B cell (primary cell): ENCODE results near the gene IL1RAP. TPM values are rescaled to one million over a fixed set of nuclear protein-coding genes. Genes with fewer than 3 reads are reported as not detected.

ENCODE experiments used
- ATAC-seq: fragments of 200-7000 bp; cut with Tn5 transposase; one replicate; pipeline ENCODE4 v1.10.0; 2021; ENCODE audit warnings: low read depth, mild to moderate bottlenecking, moderate number of reproducible peaks, moderate library complexity
- CTCF ChIA-PET: fragments of 350-600 bp; sonication (Branson Sonifier 250); formaldehyde crosslinking; loops from one replicate; lab custom pipeline; 2021; ENCODE audit warnings: antibody characterized with exemption, inconsistent platforms; lab: Charles Lee
- POLR2A ChIA-PET: fragments of 350-600 bp; sonication (Branson Sonifier 250); formaldehyde crosslinking; loops from one replicate; lab custom pipeline; 2021; ENCODE audit warnings: antibody characterized with exemption; lab: Charles Lee
- DNase-seq: peaks from one replicate; pipeline ENCODE4 v3.0.0; 2013
- H2AFZ ChIP-seq: 2 replicates; pipeline ENCODE4 v1.6.1; 2012; ENCODE audit warnings: mild to moderate bottlenecking, low read depth, low read length; ENCODE audit not compliant: insufficient read depth, poor library complexity, severe bottlenecking
- H3K27ac ChIP-seq, 2 donors: 1 replicate in 1 of 2; 2 replicates in 1 of 2; pipeline ENCODE4 v1.5.1; 2012 to 2013; ENCODE audit warnings: low read length in 2 of 2, mild to moderate bottlenecking in 2 of 2, moderate library complexity in 1 of 2
- H3K27me3 ChIP-seq, 4 experiments: fragments of 200-600 bp in 1 of 4; sonication (generic) in 1 of 4; replicated peaks in 1 of 4; 1 replicate in 2 of 4; 2 replicates in 2 of 4; pipeline versions ENCODE4 v1.6.1 to v1.7.0; 2013 to 2016; ENCODE audit warnings: low read length in 3 of 4, mild to moderate bottlenecking in 2 of 4, mixed read lengths in 1 of 4, moderate library complexity in 1 of 4; ENCODE audit not compliant: insufficient read depth in 4 of 4, control insufficient read depth in 3 of 4; ENCODE audit errors: control extremely low read depth in 1 of 4
- H3K36me3 ChIP-seq, 2 experiments: replicated peaks in 1 of 2; 1 replicate in 1 of 2; 2 replicates in 1 of 2; pipeline versions ENCODE4 v1.6.1 to v1.7.1; 2013; ENCODE audit warnings: low read length in 1 of 2; ENCODE audit not compliant: insufficient read depth in 2 of 2, control insufficient read depth in 1 of 2; ENCODE audit errors: control extremely low read depth in 1 of 2, extremely low read depth in 1 of 2
- H3K4me1 ChIP-seq, 2 donors: fragments of 200-600 bp in 1 of 2; sonication (generic) in 1 of 2; 1 replicate in 1 of 2; 2 replicates in 1 of 2; pipeline versions ENCODE4 v1.5.1 to v1.6.1; 2013 to 2017; ENCODE audit warnings: low read length in 2 of 2; ENCODE audit not compliant: control insufficient read depth in 2 of 2, insufficient read depth in 2 of 2
- H3K4me2 ChIP-seq: replicated peaks from 2 replicates; pipeline ENCODE3; 2012; ENCODE audit warnings: mild to moderate bottlenecking, low read depth, low read length; ENCODE audit not compliant: poor library complexity, severe bottlenecking
- H3K4me3 ChIP-seq, 5 experiments: fragments of 200-600 bp in 1 of 5; sonication (generic) in 1 of 5; 1 replicate in 3 of 5; 2 replicates in 2 of 5; pipeline versions ENCODE4 v1.5.1 to v1.7.0; 2011 to 2016; ENCODE audit warnings: low read length in 4 of 5, mild to moderate bottlenecking in 4 of 5, low read depth in 2 of 5, control low read depth in 1 of 5, moderate library complexity in 1 of 5; ENCODE audit not compliant: insufficient read depth in 1 of 5; ENCODE audit errors: control extremely low read depth in 1 of 5, extremely low read depth in 1 of 5
- H3K79me2 ChIP-seq: fragments of 200-600 bp; sonication (generic); one replicate; pipeline ENCODE4 v1.6.0; 2016; ENCODE audit warnings: low read length; ENCODE audit not compliant: control insufficient read depth, insufficient read depth
- H3K9ac ChIP-seq: fragments of 200-600 bp; sonication (generic); 2 replicates; pipeline ENCODE4 v1.6.1; 2017; ENCODE audit warnings: mild to moderate bottlenecking, low read length, moderate library complexity
- H3K9me3 ChIP-seq, 3 donors: one replicate each; pipeline versions ENCODE4 v1.6.1 to v1.7.1; 2013; ENCODE audit warnings: low read length in 2 of 3; ENCODE audit not compliant: control insufficient read depth in 2 of 3, insufficient read depth in 1 of 3; ENCODE audit errors: control extremely low read depth in 1 of 3
- H4K20me1 ChIP-seq: 2 replicates; pipeline ENCODE4 v1.6.0; 2012; ENCODE audit warnings: mild to moderate bottlenecking, low read length; ENCODE audit not compliant: insufficient read depth, control insufficient read depth, poor library complexity, severe bottlenecking
- H3K27ac Mint-ChIP-seq: one replicate; pipeline ENCODE4 v1.8.0; 2021; ENCODE audit warnings: mixed read lengths
- H3K27me3 Mint-ChIP-seq: one replicate; pipeline ENCODE4 v1.8.0; 2021; ENCODE audit warnings: mixed read lengths
- H3K4me1 Mint-ChIP-seq: one replicate; pipeline ENCODE4 v1.8.0; 2021; ENCODE audit warnings: mixed read lengths
- H3K4me3 Mint-ChIP-seq: one replicate; pipeline ENCODE4 v1.8.0; 2021; ENCODE audit warnings: mixed read lengths
- H3K9me3 Mint-ChIP-seq: one replicate; pipeline ENCODE4 v1.8.0; 2022; ENCODE audit warnings: mixed read lengths; ENCODE audit not compliant: insufficient read depth
- CTCF ChIP-seq: fragments of 200-600 bp; IDR thresholded peaks from one replicate; pipeline ENCODE4 v1.8.0; 2022; ENCODE audit warnings: antibody characterized with exemption, mild to moderate bottlenecking
- EZH2 ChIP-seq: IDR thresholded peaks from 2 replicates; pipeline ENCODE4 v1.6.1; 2012; ENCODE audit warnings: borderline replicate concordance, low read depth, mild to moderate bottlenecking, moderate library complexity, low read length; ENCODE audit not compliant: insufficient read depth, poor library complexity, severe bottlenecking
- WGBS: methylation state at CpG from one replicate; pipeline ENCODE4 v1.1.5; 2013; ENCODE audit warnings: missing lambda C conversion rate; ENCODE audit not compliant: insufficient coverage; 5-methylcytosine and 5-hydroxymethylcytosine counted together
- intact Hi-C: fragments of 100-400 bp; cut with micrococcal nuclease; formaldehyde crosslinking; loops from one replicate; pipeline ENCODE4 v1.10.0; 2022
- polyA plus RNA-seq: library from polyadenylated mRNA; depleted of rRNA; stranded (reverse); fragments of >200 nt; gene quantifications from 2 replicates; pipeline ENCODE4 v1.2.3, GENCODE V29; 2012
- total RNA-seq, 2 donors: library from RNA; stranded (reverse); fragments of 120-200 nt in 1 of 2; gene quantifications; 1 replicate in 1 of 2; 2 replicates in 1 of 2; pipeline versions ENCODE4 v1.2.3 to v1.2.4, GENCODE V29; 2013 to 2022

The IL1RAP gene
- total and polyA plus RNA-seq, 2 donors (not counting 1 experiment from before 2014, with no cell fraction given) = 2.3 to 11.5 TPM

DNA sequence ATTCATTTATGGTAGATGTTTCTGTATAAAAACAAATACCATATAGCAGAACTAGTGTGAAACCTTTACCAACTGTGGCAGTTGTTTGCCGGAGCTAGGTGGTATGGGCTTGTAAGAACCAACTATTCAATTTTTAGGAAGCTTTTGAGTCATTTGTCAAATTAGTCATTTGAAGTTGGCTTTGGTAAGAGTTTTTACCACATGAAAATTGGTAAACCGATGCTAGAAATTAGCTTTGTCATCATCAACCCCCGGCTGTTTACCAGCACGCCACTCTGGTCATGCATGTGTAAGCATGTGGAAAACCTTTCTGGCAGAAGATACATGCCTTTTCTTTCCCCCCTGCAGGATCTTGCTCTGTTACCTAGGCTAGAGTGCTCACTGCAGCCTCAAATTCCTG is 63.3 kb downstream of the IL1RAP start:
- Mint-ChIP-seq H3K4me1 (peaks cover 7% of the 10 kb centered on the region), H3K9me3 (no peaks in the 10 kb centered on the region), H3K27me3 (no peaks in the 10 kb centered on the region), H3K27ac (no peak overlapping the region), H3K4me3 (no peak overlapping the region)
- intact Hi-C loops = no loop called here
- WGBS = 61% methylated on average over 2 of the region's 4 CpGs
- H3K9ac ChIP-seq = no peak overlapping the region
- no peak overlapping the region for H3K4me2 ChIP-seq
- H3K36me3 ChIP-seq = no peaks in the 10 kb centered on the region
- H3K27ac ChIP-seq = no peak overlapping the region
- no peak overlapping the region for H3K4me3 ChIP-seq
- H3K79me2 ChIP-seq = no peaks in the 10 kb centered on the region
- ChIA-PET CTCF (no interaction called here), POLR2A (no interaction called here)
- ATAC-seq = no peak
- no peak for DNase-seq
- no peaks in the 10 kb centered on the region for H4K20me1 ChIP-seq
- H3K9me3 ChIP-seq = peaks cover 0 to 7% (median 4%) of the 10 kb centered on the region in 3 donors
- H2AFZ ChIP-seq = no peak overlapping the region
- H3K27me3 ChIP-seq = no peaks in the 10 kb centered on the region
- H3K4me1 ChIP-seq = peaks cover 6 to 7% of the 10 kb centered on the region in 2 donors
- TF ChIP-seq EZH2 (no peak), CTCF (no peak)

DNA sequence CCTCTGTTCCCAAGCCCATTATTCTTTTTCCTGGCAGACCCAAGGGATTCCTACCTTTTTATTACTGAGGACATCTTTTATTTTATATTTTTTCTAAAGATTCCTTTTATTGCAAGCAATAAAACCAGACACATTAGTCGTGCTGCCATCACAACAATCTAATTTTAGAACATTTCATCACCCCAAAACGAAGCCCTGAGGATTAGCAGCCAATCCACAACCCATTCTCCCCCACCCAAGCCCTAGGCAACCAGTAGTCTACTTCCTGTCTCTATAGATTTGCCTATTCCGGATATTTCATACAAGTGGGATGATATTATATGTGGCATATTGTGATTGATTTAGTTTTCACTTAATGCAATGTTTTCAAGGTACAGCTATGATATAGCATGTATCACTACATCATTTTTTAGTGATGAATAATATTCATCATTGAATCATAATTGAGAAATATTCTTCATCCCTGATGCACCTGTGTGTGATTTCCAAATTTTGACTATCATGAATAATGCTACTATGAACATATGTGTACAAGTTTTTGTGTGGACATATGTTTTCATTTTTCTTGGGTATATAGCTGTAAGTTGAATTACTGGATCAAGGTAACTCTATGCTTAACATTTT is 65.7 kb downstream of the IL1RAP start:
- intact Hi-C loops = loop anchor here (10.0 kb wide), 1 partner anchor 115 kb away; no protein-coding TSS in a partner anchor
- H3K4me1 ChIP-seq = peaks cover 6 to 7% of the 10 kb centered on the region in 2 donors

More for the DNA sequence above, 65.7 kb downstream of the IL1RAP start:
- H3K27me3 ChIP-seq = no peaks in the 10 kb centered on the region
- no peak for TF ChIP-seq CTCF
- no peak for TF ChIP-seq EZH2
- H3K4me2 ChIP-seq = no peak overlapping the region
- no peaks in the 10 kb centered on the region for H3K9me3 Mint-ChIP-seq
- no peak overlapping the region for H3K4me3 ChIP-seq
- peaks cover 7% of the 10 kb centered on the region for H3K4me1 Mint-ChIP-seq
- H3K9me3 ChIP-seq = peaks cover 0 to 7% (median 4%) of the 10 kb centered on the region in 3 donors
- no peaks in the 10 kb centered on the region for H3K27me3 Mint-ChIP-seq
- POLR2A ChIA-PET = no interaction called here
- ATAC-seq (no peak), DNase-seq (no peak)
- H4K20me1 ChIP-seq = no peaks in the 10 kb centered on the region
- no peaks in the 10 kb centered on the region for H3K36me3 ChIP-seq
- no peak overlapping the region for H2AFZ ChIP-seq
- CTCF ChIA-PET = no interaction called here
- no peak overlapping the region for H3K9ac ChIP-seq
- no peaks in the 10 kb centered on the region for H3K79me2 ChIP-seq
- no peak overlapping the region for H3K27ac ChIP-seq
- 82% methylated on average over 2 of the region's 3 CpGs for WGBS
- H3K4me3 Mint-ChIP-seq = no peak overlapping the region
- no peak overlapping the region for H3K27ac Mint-ChIP-seq
